OCI-LY1 (cell line): ENCODE results near the gene METTL1.

Experiments
- H2AFZ ChIP-seq: fragments of 200-600 bp; sonication (generic), shearing (Covaris generic); 2 replicates; pipeline ENCODE4 v1.6.0; 2014; ENCODE audit warnings: antibody characterized with exemption, mild to moderate bottlenecking, low read length
- H3F3A ChIP-seq: fragments of 200-600 bp; sonication (generic), shearing (Covaris generic); 2 replicates; pipeline ENCODE4 v1.6.0; 2014; ENCODE audit warnings: mild to moderate bottlenecking, antibody characterized with exemption, low read length, moderate library complexity; ENCODE audit not compliant: insufficient read depth
- H3K27ac ChIP-seq: fragments of 200-600 bp; sonication (generic); 2 replicates; pipeline ENCODE4 v1.5.1; 2014; ENCODE audit warnings: low read length, mixed run types, mild to moderate bottlenecking, low read depth; ENCODE audit not compliant: poor library complexity, severe bottlenecking
- H3K27me3 ChIP-seq: fragments of 200-600 bp; sonication (generic); 2 replicates; pipeline ENCODE4 v1.6.0; 2014; ENCODE audit warnings: antibody characterized with exemption, mild to moderate bottlenecking, low read length, moderate library complexity; ENCODE audit not compliant: insufficient read depth
- H3K36me3 ChIP-seq: fragments of 200-600 bp; sonication (generic); 2 replicates; pipeline ENCODE4 v1.6.1; 2014; ENCODE audit warnings: mild to moderate bottlenecking, antibody characterized with exemption, low read length, moderate library complexity, mixed read lengths; ENCODE audit not compliant: insufficient read depth
- H3K4me1 ChIP-seq: fragments of 200-600 bp; sonication (generic); 2 replicates; pipeline ENCODE4 v1.5.1; 2014; ENCODE audit warnings: mild to moderate bottlenecking, low read length, moderate library complexity; ENCODE audit not compliant: insufficient read depth, severe bottlenecking
- H3K4me2 ChIP-seq: fragments of 200-600 bp; sonication (generic), shearing (Covaris generic); 2 replicates; pipeline ENCODE4 v1.6.1; 2014; ENCODE audit warnings: low read length
- H3K4me3 ChIP-seq: fragments of 200-600 bp; sonication (generic); 2 replicates; pipeline ENCODE4 v1.5.1; 2014; ENCODE audit warnings: low read length, low read depth, mild to moderate bottlenecking, mixed read lengths; ENCODE audit not compliant: poor library complexity, severe bottlenecking
- H3K79me2 ChIP-seq: fragments of 200-600 bp; shearing (Covaris generic); 2 replicates; pipeline ENCODE4 v1.6.1; 2016; ENCODE audit warnings: mixed run types, low read length, mixed read lengths; ENCODE audit not compliant: insufficient read depth
- H3K9ac ChIP-seq: fragments of 200-600 bp; sonication (generic), shearing (Covaris generic); 2 replicates; pipeline ENCODE4 v1.6.1; 2014; ENCODE audit warnings: mild to moderate bottlenecking, low read length, mixed read lengths
- H3K9me2 ChIP-seq: fragments of 200-600 bp; sonication (generic), shearing (Covaris generic); 2 replicates; pipeline ENCODE4 v1.6.1; 2014; ENCODE audit warnings: low read depth, mild to moderate bottlenecking, low read length, mixed read lengths
- H3K9me3 ChIP-seq: fragments of 200-600 bp; shearing (Covaris generic); 2 replicates; pipeline ENCODE4 v1.6.1; 2014; ENCODE audit warnings: low read length, mixed read lengths
- H4K20me1 ChIP-seq: fragments of 200-600 bp; sonication (generic), shearing (Covaris generic); 2 replicates; pipeline ENCODE4 v1.6.0; 2016; ENCODE audit warnings: mild to moderate bottlenecking, low read length; ENCODE audit not compliant: insufficient read depth
- EZH2 ChIP-seq: fragments of 200-600 bp; sonication (generic), shearing (Covaris generic); IDR thresholded peaks from 2 replicates; pipeline ENCODE4 v1.8.0; 2017; ENCODE audit warnings: borderline replicate concordance, mixed run types, mild to moderate bottlenecking, antibody characterized with exemption, low read length, moderate library complexity, mixed read lengths
- TF ChIP-seq, protein P1 (sequence below): fragments of 200-600 bp; sonication (generic), shearing (Covaris generic); IDR thresholded peaks from 2 replicates; pipeline ENCODE4 v1.5.1; 2017; ENCODE audit warnings: mild to moderate bottlenecking, antibody characterized with exemption, low read length, moderate library complexity, mixed read lengths

METTL1 gene

DNA sequence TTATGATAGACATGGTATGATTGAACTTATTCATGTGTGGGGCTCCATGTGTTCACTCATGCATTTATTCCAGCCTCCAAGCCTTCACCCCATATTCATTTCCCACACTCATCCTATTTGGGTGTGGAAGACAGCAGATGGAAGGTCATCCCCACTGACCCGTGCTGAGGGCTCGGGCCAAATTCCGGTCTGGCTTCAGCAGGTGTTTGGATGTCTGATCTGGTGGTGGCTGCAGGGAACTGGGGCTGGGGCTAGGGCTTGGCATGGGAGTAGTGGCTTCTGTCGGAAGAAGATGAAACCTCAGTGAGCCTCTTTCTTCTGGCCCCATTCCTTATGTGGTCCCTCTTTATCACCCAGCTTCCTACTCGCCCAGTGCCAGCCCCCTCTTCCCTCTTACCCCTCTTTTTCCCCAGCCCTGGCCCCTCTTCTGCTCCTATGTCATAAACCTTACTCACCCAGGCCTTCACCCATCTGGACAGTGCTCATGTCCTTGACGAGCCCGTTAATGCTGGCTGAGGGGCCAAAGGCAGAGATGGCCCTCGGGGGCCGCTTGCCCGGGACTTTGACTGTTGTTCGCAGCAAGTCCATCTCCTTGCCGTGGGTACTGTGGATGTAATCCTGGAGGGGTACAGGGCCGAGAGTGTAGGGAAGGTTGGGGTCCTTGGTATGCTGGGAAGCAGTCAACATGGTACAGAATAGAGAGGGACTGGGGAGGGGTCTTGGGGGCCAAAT lies 41.4 kb downstream of the METTL1 start:
- Histone ChIP-seq H2AFZ (no peak overlapping the region), H3K27me3 (no peaks in the 10 kb centered on the region), H3K79me2 (no peaks in the 10 kb centered on the region), H3K9ac (no peak overlapping the region), H3K4me2 (no peak overlapping the region), H4K20me1 (no peaks in the 10 kb centered on the region), H3K36me3 (peaks cover 58% of the 10 kb centered on the region), H3K4me1 (no peaks in the 10 kb centered on the region), H3F3A (no peaks in the 10 kb centered on the region), H3K27ac (no peak overlapping the region), H3K9me2 (no peaks in the 10 kb centered on the region), H3K9me3 (no peaks in the 10 kb centered on the region), H3K4me3 (no peak overlapping the region)
- TF ChIP-seq EZH2: no peak
- TF ChIP-seq, protein P1, sequence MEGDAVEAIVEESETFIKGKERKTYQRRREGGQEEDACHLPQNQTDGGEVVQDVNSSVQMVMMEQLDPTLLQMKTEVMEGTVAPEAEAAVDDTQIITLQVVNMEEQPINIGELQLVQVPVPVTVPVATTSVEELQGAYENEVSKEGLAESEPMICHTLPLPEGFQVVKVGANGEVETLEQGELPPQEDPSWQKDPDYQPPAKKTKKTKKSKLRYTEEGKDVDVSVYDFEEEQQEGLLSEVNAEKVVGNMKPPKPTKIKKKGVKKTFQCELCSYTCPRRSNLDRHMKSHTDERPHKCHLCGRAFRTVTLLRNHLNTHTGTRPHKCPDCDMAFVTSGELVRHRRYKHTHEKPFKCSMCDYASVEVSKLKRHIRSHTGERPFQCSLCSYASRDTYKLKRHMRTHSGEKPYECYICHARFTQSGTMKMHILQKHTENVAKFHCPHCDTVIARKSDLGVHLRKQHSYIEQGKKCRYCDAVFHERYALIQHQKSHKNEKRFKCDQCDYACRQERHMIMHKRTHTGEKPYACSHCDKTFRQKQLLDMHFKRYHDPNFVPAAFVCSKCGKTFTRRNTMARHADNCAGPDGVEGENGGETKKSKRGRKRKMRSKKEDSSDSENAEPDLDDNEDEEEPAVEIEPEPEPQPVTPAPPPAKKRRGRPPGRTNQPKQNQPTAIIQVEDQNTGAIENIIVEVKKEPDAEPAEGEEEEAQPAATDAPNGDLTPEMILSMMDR: no peak

DNA sequence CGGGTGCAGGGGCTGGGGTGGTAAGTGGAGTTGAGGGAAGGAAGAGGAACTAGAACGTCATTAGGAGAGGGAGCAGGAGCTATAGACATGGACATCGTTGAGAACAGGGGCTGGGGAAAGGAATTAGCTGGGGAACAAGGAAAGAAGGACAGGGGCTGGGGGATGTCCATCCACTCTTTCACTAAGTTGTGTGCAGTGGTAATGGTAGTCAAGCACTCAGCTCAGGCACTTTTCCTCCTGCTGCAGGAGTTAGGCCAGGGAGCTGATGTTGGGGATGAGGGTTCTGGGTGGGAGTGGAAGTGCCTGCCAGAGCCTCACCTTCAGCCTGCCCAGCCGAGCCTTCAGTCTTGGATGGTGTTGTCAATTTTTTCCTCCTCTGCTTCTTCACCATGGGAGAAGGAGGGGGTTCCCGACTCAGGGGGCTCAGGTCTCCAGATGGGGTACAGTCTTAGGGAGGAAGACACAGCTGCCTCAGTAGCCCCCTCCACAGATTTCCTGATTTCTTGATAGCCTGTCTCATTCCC lies 42.5 kb downstream of the METTL1 start:
- Histone ChIP-seq H4K20me1 (no peaks in the 10 kb centered on the region), H3K36me3 (peaks cover 52% of the 10 kb centered on the region), H3K9me3 (no peaks in the 10 kb centered on the region), H3K79me2 (no peaks in the 10 kb centered on the region), H3F3A (peaks cover 3% of the 10 kb centered on the region; the same call in 1 of the 2 replicates), H3K4me1 (peaks cover 4% of the 10 kb centered on the region), H3K27ac (no peak overlapping the region), H2AFZ (no peak overlapping the region), H3K27me3 (no peaks in the 10 kb centered on the region), H3K4me2 (no peak overlapping the region), H3K9me2 (no peaks in the 10 kb centered on the region), H3K4me3 (no peak overlapping the region), H3K9ac (no peak overlapping the region)
- no peak for TF ChIP-seq EZH2
- TF ChIP-seq, protein P1: no peak

DNA sequence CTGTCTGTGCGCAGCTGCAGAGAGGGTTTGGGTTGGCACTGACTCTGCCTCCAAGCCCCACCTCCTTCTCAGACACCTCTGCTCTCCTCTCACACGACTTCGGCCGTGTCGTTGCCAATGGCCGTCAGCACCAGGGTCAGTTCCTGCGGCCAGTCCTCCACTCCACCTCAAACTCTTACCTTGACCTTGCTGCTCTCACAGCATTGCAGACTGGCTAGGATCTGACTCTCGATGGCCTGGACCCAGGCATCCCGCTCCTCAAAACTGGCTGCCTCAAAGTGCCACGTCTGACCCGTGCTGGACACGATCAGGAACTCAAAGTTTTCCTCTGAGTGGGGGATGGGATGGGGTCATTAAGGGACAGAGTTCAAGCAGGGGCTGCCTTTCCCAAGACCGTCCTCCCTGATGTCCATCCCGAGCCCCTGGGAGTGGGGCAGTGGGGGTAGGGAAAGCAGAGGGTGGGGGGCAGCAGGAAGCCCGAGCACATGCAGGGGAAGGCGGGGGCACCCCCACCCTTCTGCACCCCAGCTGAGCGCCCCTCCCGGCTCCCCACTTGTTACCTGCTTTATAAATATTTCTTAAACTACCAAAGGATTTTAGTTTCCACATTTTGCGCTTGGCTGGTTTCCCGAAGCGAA lies 44.0 kb downstream of the METTL1 start:
- no peak overlapping the region for H3K4me3 ChIP-seq
- H3K9me2 ChIP-seq: no peaks in the 10 kb centered on the region
- H3K4me2 ChIP-seq: no peak overlapping the region
- H3K27me3 ChIP-seq: no peaks in the 10 kb centered on the region
- no peaks in the 10 kb centered on the region for H4K20me1 ChIP-seq
- H3F3A ChIP-seq: peaks cover 3% of the 10 kb centered on the region
- H3K9ac ChIP-seq: no peak overlapping the region
- H3K27ac ChIP-seq: no peak overlapping the region
- H3K79me2 ChIP-seq: no peaks in the 10 kb centered on the region
- H3K4me1 ChIP-seq: peaks cover 4% of the 10 kb centered on the region
- peaks cover 49% of the 10 kb centered on the region for H3K36me3 ChIP-seq
- H3K9me3 ChIP-seq: no peaks in the 10 kb centered on the region
- TF ChIP-seq EZH2: no peak
- TF ChIP-seq, protein P1: no peak
- no peak overlapping the region for H2AFZ ChIP-seq
